Transverse colon (tissue), 3 donors: ENCODE data around the gene PTPRG.

Experiments used
- EP300 ChIP-seq: sonication (generic); formaldehyde crosslinking; IDR thresholded peaks from one replicate; pipeline ENCODE4 v1.6.1; 2017; ENCODE audit warnings: antibody characterized with exemption, low read depth
- POLR2A ChIP-seq: fragments of 450-650 bp; IDR thresholded peaks from one replicate; pipeline ENCODE4 v1.6.1; 2016; ENCODE audit warnings: antibody characterized with exemption, mild to moderate bottlenecking, moderate library complexity
- TF ChIP-seq, protein P1 (sequence below), 5 experiments: fragments of 200-600 bp in 3 of 5; fragments of 450-650 bp in 2 of 5; sonication (generic) in 3 of 5; IDR thresholded peaks; 1 replicate in 2 of 5; 2 replicates in 3 of 5; pipeline ENCODE4 v1.5.1; 2016 to 2017; ENCODE audit warnings: antibody characterized with exemption in 5 of 5, inconsistent platforms in 3 of 5, mild to moderate bottlenecking in 2 of 5, moderate library complexity in 1 of 5

DNA sequence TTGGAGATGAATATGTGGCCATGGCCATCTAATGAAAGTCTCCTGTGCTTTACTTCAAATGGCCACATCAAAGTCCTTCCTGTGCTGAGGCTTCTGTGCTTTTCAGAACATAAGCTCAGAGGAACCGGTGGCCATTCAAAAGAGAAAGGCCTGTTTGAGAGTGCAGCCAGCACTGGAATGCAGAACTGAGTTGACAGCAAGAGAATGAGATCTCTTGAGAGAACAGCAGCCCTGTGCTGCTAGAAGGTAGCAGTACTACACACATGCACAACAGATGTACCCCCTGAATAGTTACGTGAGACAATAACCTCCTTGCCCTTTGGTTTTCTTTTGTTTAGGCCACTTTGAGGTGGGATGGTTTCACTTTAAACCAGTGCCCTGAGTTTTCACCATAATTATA is 292.5 kb downstream of the PTPRG start:
- TF ChIP-seq, protein P1, sequence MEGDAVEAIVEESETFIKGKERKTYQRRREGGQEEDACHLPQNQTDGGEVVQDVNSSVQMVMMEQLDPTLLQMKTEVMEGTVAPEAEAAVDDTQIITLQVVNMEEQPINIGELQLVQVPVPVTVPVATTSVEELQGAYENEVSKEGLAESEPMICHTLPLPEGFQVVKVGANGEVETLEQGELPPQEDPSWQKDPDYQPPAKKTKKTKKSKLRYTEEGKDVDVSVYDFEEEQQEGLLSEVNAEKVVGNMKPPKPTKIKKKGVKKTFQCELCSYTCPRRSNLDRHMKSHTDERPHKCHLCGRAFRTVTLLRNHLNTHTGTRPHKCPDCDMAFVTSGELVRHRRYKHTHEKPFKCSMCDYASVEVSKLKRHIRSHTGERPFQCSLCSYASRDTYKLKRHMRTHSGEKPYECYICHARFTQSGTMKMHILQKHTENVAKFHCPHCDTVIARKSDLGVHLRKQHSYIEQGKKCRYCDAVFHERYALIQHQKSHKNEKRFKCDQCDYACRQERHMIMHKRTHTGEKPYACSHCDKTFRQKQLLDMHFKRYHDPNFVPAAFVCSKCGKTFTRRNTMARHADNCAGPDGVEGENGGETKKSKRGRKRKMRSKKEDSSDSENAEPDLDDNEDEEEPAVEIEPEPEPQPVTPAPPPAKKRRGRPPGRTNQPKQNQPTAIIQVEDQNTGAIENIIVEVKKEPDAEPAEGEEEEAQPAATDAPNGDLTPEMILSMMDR (IDR thresholded peaks at IDR 0.05), result no peak
- TF ChIP-seq EP300, result no peak
- no peak for TF ChIP-seq POLR2A
